K562 (cell line): ENCODE data around the gene GTF2H4. TPM values are rescaled to one million over a fixed set of nuclear protein-coding genes. Genes with fewer than 3 reads are reported as not detected.

Experiments used
- CBFA2T3 ChIP-seq: fragments of 450-650 bp; IDR thresholded peaks from 2 replicates; pipeline ENCODE4 v1.6.1; 2017
- DNMT1 ChIP-seq: fragments of 450-650 bp; IDR thresholded peaks from 2 replicates; pipeline ENCODE4 v1.6.1; 2016; ENCODE audit warnings: antibody characterized with exemption, mild to moderate bottlenecking
- ESRRB ChIP-seq: fragments of 250-450 bp; sonication (Bioruptor Pico); IDR thresholded peaks from 2 replicates; pipeline ENCODE4 v1.5.0; 2020; ENCODE audit warnings: mild to moderate bottlenecking, moderate library complexity, borderline replicate concordance
- ETV5 ChIP-seq: sonication (generic); formaldehyde crosslinking; IDR thresholded peaks from 2 replicates; pipeline ENCODE4 v1.4.0; 2020; ENCODE audit warnings: low read depth, mild to moderate bottlenecking, missing genetic modification reagents
- HDAC2 ChIP-seq: fragments of 450-650 bp; IDR thresholded peaks from 2 replicates; pipeline ENCODE4 v1.6.1; 2016; ENCODE audit warnings: mild to moderate bottlenecking
- KDM2B ChIP-seq: fragments of 250-450 bp; sonication (Bioruptor Pico); IDR thresholded peaks from 2 replicates; pipeline ENCODE4 v1.8.0; 2021; ENCODE audit warnings: mild to moderate bottlenecking, moderate library complexity
- MTA1 ChIP-seq: fragments of 450-650 bp; IDR thresholded peaks from 2 replicates; pipeline ENCODE4 v1.6.1; 2017; ENCODE audit warnings: borderline replicate concordance
- PHB2 ChIP-seq: fragments of 450-650 bp; IDR thresholded peaks from 2 replicates; pipeline ENCODE4 v1.6.1; 2017; ENCODE audit warnings: low read depth
- PYGO2 ChIP-seq: fragments of 450-650 bp; IDR thresholded peaks from 2 replicates; pipeline ENCODE4 v1.6.1; 2016; ENCODE audit warnings: mild to moderate bottlenecking, missing genetic modification characterization, moderate library complexity, missing compliant biosample characterization
- RHOXF2B ChIP-seq: fragments of 250-450 bp; sonication (Bioruptor Pico); conservative IDR thresholded peaks from 2 replicates; pipeline ENCODE4 v1.5.1; 2021
- SMARCA4 ChIP-seq: fragments of 450-650 bp; IDR thresholded peaks from 2 replicates; pipeline ENCODE4 v1.6.1; 2016
- SOX6 ChIP-seq: fragments of 450-650 bp; IDR thresholded peaks from 2 replicates; pipeline ENCODE4 v1.6.1; 2014; ENCODE audit warnings: mild to moderate bottlenecking
- ZFPM2 ChIP-seq: fragments of 250-450 bp; sonication (Bioruptor Pico); IDR thresholded peaks from 2 replicates; pipeline ENCODE4 v1.5.1; 2022; ENCODE audit warnings: mild to moderate bottlenecking
- ZKSCAN1 ChIP-seq: fragments of 150-350 bp; IDR thresholded peaks from 2 replicates; pipeline ENCODE4 v1.6.1; 2016; ENCODE audit warnings: low read depth, low read length
- ZKSCAN8 ChIP-seq: fragments of 200-800 bp; sonication (Bioruptor generic); IDR thresholded peaks from 2 replicates; pipeline ENCODE4 v1.6.1; 2016; ENCODE audit warnings: missing genetic modification characterization, missing compliant biosample characterization
- ZNF121 ChIP-seq: sonication (generic); formaldehyde crosslinking; conservative IDR thresholded peaks from 2 replicates; pipeline ENCODE4 v1.8.0; 2022; ENCODE audit warnings: missing genetic modification reagents
- ZNF551 ChIP-seq: fragments of 250-450 bp; sonication (Bioruptor Pico); IDR thresholded peaks from 2 replicates; pipeline ENCODE4 v1.5.0; 2021; ENCODE audit warnings: mild to moderate bottlenecking, moderate library complexity
- polyA plus RNA-seq, 8 experiments: library from polyadenylated mRNA; depleted of rRNA in 4 of 8; stranded (reverse) in 5 of 8; unstranded in 3 of 8; fragments of >200 nt; fragmentation: Nextera tagmentation in 2 of 8; fragmentation: Illumina TruSeq in 1 of 8; extraction: Ambion mirVana in 2 of 8; extraction: Trizol in 1 of 8; gene quantifications; 2 replicates each; pipeline versions ENCODE4 v1.2.1 to v1.2.3, GENCODE V29; 2011 to 2014; ENCODE audit warnings: inconsistent platforms in 1 of 8, missing spikeins in 1 of 8
- total RNA-seq, 7 experiments: library from RNA; depleted of rRNA in 6 of 7; stranded (reverse); fragments of >200 nt in 6 of 7; fragmentation: Illumina TruSeq in 2 of 7; extraction: Trizol in 2 of 7; gene quantifications; 2 replicates each; pipeline versions ENCODE4 v1.2.1 to v1.2.3, GENCODE V29; 2011 to 2021; ENCODE audit warnings: low replicate concordance in 1 of 7
- TF ChIP-seq, protein P1 (sequence below), 2 experiments: fragments of 450-650 bp in 1 of 2; sonication (generic) in 1 of 2; formaldehyde crosslinking; conservative IDR thresholded peaks; 2 replicates each; pipeline versions ENCODE4 v1.4.0 to v1.8.1; 2020 to 2022; ENCODE audit warnings: mild to moderate bottlenecking in 1 of 2, missing genetic modification reagents in 1 of 2
- TF ChIP-seq, protein P2 (sequence below): fragments of 250-450 bp; sonication (Bioruptor Pico); IDR thresholded peaks from 2 replicates; pipeline ENCODE4 v1.8.0; 2022; ENCODE audit warnings: moderate library complexity, mild to moderate bottlenecking, inconsistent platforms
- TF ChIP-seq, protein P3 (sequence below): sonication (generic); formaldehyde crosslinking; IDR thresholded peaks from 2 replicates; pipeline ENCODE4 v1.8.0; 2022; ENCODE audit warnings: missing genetic modification reagents, mild to moderate bottlenecking, moderate library complexity, borderline replicate concordance
- TF ChIP-seq, protein P4 (sequence below), 2 experiments: fragments of 200-800 bp in 1 of 2; sonication (Bioruptor generic) in 1 of 2; sonication (generic) in 1 of 2; formaldehyde crosslinking in 1 of 2; IDR thresholded peaks in 1 of 2; conservative IDR thresholded peaks in 1 of 2; 2 replicates each; pipeline versions ENCODE4 v1.5.0 to v1.6.1; 2016 to 2020; ENCODE audit warnings: missing compliant biosample characterization in 1 of 2, missing genetic modification characterization in 1 of 2, missing genetic modification reagents in 1 of 2
- TF ChIP-seq, protein P5 (sequence below), 2 experiments: fragments of 450-650 bp in 1 of 2; sonication (generic) in 1 of 2; formaldehyde crosslinking in 1 of 2; IDR thresholded peaks in 1 of 2; conservative IDR thresholded peaks in 1 of 2; 2 replicates each; pipeline versions ENCODE4 v1.6.1 to v1.8.1; 2016 to 2023; ENCODE audit warnings: mild to moderate bottlenecking in 2 of 2, moderate library complexity in 2 of 2, inconsistent platforms in 1 of 2, missing genetic modification reagents in 1 of 2

The GTF2H4 gene
- total and polyA plus RNA-seq, 9 of the 15 experiments (the other 6 are each of a cell fraction or from before 2014, with no cell fraction given), result 3.6 to 86.1 (median 39.6) TPM

DNA sequence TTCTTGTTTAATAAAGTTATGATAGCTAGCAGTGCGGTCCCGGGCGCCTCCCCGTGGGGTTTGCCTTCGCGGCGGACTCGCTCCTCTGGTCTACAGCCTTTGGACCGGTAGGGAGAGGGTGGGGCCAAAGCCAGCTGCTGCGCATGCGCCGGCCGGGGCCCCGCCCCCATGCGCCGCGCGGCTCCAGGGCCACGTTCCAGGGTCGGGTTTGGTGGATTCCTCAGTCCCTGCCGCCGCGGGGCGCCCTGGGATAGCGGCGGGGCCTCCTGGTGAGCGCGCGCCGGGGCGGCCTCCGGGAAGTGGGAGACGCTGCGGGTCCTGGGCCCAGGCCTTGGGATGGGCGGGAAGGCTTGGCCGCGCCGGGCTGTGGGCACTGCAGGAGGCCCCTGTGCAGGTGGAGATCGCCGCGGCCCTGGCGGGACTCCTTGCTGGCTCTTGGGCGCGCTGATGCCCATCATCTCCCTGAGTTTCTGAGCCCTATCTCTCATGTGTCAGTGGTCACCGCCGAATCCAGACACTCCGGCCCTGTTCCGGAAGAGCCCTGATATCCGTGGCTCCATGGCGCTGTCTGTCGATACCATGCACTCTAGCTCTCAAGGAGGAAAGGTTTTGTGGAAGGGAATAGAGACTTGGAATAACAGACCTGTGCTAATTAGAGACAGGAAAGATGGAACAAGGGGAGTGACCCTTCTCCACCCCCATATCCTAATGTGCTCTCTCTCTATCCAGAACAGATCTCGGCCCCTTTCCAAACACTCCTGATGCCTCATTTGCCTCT lies 6.3 kb downstream of the GTF2H4 start, which contains the start of gene VARS2 (continued):
- TF ChIP-seq RHOXF2B (CRISPR knock-in tag) (0 out of 2 replicates have a peak, but pooled peaks have one; percentile 59), PHB2 (no peak), KDM2B (no peak), MTA1 (no peak), ESRRB (no peak), SMARCA4 (peak; percentile 54; the same call in 1 of the 2 replicates), SOX6 (peak; percentile 38; the same call in 1 of the 2 replicates), HDAC2 (no peak), ZKSCAN1 (0 out of 2 replicates have a peak, but pooled peaks have one; percentile 21), ZNF551 (CRISPR knock-in tag) (no peak), ZKSCAN8 (CRISPR knock-in tag) (no peak), ZNF121 (CRISPR knock-in tag) (no peak), ETV5 (peak; percentile 86), PYGO2 (no peak), DNMT1 (no peak), CBFA2T3 (no peak), ZFPM2 (CRISPR knock-in tag) (no peak)
- TF ChIP-seq, protein P1, sequence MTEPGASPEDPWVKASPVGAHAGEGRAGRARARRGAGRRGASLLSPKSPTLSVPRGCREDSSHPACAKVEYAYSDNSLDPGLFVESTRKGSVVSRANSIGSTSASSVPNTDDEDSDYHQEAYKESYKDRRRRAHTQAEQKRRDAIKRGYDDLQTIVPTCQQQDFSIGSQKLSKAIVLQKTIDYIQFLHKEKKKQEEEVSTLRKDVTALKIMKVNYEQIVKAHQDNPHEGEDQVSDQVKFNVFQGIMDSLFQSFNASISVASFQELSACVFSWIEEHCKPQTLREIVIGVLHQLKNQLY (CRISPR knock-in tag; conservative IDR thresholded peaks at IDR 0.05), result peak in 1 of 2 experiments; percentile 75; a peak in 1 of 4 replicates
- TF ChIP-seq, protein P2, sequence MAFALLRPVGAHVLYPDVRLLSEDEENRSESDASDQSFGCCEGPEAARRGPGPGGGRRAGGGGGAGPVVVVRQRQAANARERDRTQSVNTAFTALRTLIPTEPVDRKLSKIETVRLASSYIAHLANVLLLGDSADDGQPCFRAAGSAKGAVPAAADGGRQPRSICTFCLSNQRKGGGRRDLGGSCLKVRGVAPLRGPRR, result no peak; the same call in 1 of the 2 replicates
- TF ChIP-seq, protein P3, sequence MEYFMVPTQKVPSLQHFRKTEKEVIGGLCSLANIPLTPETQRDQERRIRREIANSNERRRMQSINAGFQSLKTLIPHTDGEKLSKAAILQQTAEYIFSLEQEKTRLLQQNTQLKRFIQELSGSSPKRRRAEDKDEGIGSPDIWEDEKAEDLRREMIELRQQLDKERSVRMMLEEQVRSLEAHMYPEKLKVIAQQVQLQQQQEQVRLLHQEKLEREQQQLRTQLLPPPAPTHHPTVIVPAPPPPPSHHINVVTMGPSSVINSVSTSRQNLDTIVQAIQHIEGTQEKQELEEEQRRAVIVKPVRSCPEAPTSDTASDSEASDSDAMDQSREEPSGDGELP (CRISPR knock-in tag), result peak; percentile 44
- TF ChIP-seq, protein P4, sequence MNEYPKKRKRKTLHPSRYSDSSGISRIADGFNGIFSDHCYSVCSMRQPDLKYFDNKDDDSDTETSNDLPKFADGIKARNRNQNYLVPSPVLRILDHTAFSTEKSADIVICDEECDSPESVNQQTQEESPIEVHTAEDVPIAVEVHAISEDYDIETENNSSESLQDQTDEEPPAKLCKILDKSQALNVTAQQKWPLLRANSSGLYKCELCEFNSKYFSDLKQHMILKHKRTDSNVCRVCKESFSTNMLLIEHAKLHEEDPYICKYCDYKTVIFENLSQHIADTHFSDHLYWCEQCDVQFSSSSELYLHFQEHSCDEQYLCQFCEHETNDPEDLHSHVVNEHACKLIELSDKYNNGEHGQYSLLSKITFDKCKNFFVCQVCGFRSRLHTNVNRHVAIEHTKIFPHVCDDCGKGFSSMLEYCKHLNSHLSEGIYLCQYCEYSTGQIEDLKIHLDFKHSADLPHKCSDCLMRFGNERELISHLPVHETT (CRISPR knock-in tag; conservative IDR thresholded peaks at IDR 0.05 in 1 of 2, IDR thresholded peaks at IDR 0.05 in 1 of 2), result peak in 1 of 2 experiments; percentile 89; a peak in 2 of 4 replicates
- TF ChIP-seq, protein P5, sequence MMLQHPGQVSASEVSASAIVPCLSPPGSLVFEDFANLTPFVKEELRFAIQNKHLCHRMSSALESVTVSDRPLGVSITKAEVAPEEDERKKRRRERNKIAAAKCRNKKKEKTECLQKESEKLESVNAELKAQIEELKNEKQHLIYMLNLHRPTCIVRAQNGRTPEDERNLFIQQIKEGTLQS (IDR thresholded peaks at IDR 0.05), result no peak
- TF ChIP-seq, protein P5 (CRISPR knock-in tag; conservative IDR thresholded peaks at IDR 0.05), result no peak
